ENCODE results near the gene STXBP1. TPM values are rescaled to one million over a fixed set of nuclear protein-coding genes. Genes with fewer than 3 reads are reported as not detected.
"Not testable (repeated sequence)": the region's sequence is repeated elsewhere in the genome, so short reads cannot be mapped to it uniquely, and the experiment has no call there.

The STXBP1 gene
- polyA plus RNA-seq, 1 donor from 2014 or later: 0.33 TPM

DNA sequence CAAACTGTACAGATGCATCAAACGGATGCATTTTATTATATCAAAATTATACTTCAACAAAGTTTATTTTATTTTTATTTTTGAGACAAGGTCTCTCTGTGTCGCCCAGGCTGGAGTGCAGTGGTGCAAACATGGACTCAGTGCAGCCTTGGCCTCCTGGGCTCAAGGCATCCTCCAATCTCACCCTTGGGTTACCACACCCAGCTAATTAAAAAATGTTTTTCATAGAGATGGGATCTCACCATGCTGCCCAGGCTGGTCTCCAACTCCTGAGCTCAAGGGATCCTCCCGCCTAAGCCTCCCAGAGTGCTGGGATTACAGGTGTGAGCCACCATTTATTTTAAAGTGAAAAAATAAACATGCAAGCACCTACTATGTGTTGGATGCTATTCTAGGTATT, 40.1 kb upstream of the STXBP1 start:
- Mint-ChIP-seq H3K36me3 (no peaks in the 10 kb centered on the region), H3K4me3 (peak overlapping the region in 1 of 4 donors; percentile 8), H3K4me1 (peaks cover 5 to 17% (median 17%) of the 10 kb centered on the region in 3 donors), H3K27me3 (peaks cover 5% of the 10 kb centered on the region), H3K27ac (no peak overlapping the region), H3K9me3 (no peaks in the 10 kb centered on the region)

DNA sequence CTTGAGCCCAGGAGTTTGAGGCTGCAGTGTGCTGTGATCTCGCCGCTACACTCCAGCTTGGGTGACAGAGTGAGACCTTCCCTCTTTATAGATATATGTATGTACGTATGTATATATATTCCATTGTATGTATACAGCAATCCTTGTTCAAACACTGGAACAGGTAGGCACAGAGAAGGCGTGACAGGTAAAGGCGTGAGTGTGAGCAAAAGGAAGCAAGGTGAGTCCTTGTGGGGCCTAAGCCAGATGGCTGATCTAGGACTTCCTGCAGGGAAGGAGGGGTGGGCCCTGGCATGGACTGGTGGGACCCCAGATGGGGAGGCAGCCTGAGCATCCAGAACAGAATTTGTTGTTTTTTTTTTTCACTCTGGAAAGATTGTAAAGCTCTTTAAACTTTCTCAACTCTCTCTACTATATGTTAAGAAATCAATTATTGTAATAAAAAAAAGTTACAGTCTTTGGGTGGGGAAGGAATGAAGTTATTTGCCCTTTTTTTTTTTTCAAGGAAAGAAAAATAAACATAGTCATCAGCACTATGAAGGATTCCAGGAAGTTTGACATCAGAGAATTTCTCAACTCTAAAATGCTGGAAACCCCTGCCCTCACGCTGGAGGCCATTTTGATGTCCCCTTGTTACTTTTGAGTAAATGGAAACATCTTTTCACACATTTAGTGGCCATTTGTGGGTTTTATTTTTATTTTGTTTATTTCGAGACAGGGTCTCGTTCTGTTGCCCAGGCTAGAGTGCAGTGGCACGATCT, 38.9 kb upstream of the STXBP1 start:
- Mint-ChIP-seq H3K4me1 (peaks cover 5 to 17% (median 13%) of the 10 kb centered on the region in 3 donors), H3K27me3 (peaks cover 5% of the 10 kb centered on the region), H3K36me3 (no peaks in the 10 kb centered on the region), H3K27ac (no peak overlapping the region), H3K4me3 (no peak overlapping the region), H3K9me3 (no peaks in the 10 kb centered on the region)

DNA sequence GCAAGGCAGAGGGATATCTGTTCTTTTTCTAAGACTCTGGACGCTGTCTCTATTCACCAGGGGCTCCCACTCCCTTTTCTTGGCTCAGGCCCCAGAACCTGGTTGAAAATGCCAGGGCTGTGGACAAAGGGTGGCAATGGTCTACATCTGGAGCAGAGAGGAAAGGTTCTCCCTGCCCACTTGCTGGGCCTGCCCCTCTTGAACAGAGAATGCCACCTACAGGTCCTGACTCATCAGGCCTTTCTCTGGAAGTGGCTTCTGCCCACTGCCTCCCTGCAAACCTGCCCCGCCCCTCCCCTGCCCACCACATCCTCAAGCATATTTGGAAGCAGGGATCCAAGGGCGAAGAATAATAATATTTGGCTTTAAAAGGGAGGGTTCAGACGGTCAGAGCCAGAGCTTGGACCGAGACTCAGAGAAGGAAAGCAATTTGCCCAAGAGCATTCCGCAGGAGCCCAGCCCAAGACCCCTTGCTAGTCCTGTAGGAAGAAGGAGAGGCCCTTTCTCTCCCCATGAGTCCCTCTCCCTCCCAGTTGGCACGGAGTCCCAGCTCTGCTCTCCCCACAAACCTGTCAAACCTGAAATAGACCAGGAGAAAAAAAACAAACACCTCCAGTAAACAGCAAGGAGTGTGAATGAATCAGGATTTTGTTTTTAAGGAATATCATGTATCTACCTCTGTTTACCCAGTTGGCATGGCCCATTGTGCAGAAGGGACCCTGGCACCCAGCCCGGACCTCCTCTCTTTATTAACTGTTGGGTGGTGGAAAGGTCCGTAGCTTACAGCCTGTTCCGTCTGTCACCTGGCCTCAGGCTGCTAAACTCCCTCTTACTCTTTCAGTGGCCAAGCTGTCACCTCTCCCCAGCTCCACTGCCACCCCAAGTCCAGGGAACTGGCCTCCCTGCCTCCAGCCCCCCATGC, 37.7 kb upstream of the STXBP1 start:
- no peaks in the 10 kb centered on the region for H3K36me3 Mint-ChIP-seq

DNA sequence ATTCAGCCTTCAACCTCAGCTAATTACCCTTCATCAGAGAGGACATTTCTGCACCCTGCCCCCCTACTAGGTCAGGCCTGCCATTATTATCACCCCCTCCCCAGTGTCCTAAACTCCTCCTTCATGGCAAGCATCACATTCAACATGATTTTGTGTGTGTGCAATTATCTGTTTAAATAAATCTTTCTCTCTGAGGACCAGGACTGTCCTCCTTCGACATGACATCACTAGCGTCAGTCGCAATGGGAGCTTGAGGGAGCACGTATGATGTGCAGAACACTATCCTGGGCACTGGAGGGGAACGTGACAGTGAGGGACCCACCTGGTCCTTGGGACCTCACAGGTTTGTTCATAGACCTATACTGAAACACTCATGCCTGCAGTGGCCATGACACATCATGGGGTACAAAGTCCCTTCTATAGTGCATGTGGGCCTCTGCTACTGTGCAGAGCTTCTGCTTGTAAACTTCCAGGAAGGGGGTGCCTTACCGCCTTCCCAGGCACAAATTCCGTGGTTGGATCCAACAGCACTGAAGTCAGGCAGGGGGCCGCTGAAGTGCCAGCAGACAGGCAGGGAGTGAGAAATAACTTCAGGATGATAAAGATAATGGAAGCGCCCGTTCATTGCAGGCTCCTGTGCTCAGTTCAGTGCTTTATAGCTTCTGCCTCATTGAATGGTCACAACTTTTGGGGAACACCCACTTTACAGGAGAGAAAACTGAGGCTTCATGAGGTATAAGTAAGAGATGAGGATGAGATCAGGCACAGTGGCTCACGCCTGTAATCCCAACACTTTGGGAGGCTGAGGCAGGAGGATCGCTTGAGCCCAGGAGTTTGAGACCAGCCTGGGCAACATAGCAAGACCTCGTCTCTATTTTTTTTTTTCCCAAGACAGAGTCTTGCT, 36.0 kb upstream of the STXBP1 start:
- Mint-ChIP-seq H3K4me3 (peak overlapping the region in 1 of 4 donors; percentile 22), H3K27ac (no peak overlapping the region), H3K36me3 (no peaks in the 10 kb centered on the region), H3K9me3 (no peaks in the 10 kb centered on the region), H3K27me3 (peaks cover 18% of the 10 kb centered on the region), H3K4me1 (peaks cover 4 to 7% (median 5%) of the 10 kb centered on the region in 3 donors)

More for the DNA sequence above, 37.7 kb upstream of the STXBP1 start:
- Mint-ChIP-seq H3K27me3 (peaks cover 10% of the 10 kb centered on the region), H3K4me3 (peak overlapping the region in 1 of 4 donors; percentile 44), H3K4me1 (peaks cover 5 to 17% (median 13%) of the 10 kb centered on the region in 3 donors), H3K9me3 (no peaks in the 10 kb centered on the region), H3K27ac (no peak overlapping the region)

DNA sequence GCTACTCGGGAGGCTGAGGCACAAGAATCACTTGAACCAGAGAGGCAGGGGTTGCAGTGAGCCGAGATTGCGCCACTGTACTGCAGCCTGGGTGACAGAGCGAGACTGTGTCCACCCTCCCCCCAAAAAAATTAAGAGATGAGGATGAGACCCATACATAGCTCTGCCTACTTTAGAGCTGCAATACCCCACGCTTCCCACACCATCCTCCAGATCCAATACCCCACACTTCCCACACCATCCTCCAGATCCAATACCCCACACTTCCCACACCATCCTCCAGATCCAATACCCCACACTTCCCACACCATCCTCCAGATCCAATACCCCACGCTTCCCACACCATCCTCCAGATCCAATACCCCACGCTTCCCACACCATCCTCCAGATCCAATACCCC, 34.9 kb upstream of the STXBP1 start:
- H3K36me3 Mint-ChIP-seq, H3K4me1 Mint-ChIP-seq, H3K4me3 Mint-ChIP-seq, H3K9me3 Mint-ChIP-seq, H3K27ac Mint-ChIP-seq: not testable (repeated sequence)
- peaks cover 22% of the 10 kb centered on the region for H3K27me3 Mint-ChIP-seq

DNA sequence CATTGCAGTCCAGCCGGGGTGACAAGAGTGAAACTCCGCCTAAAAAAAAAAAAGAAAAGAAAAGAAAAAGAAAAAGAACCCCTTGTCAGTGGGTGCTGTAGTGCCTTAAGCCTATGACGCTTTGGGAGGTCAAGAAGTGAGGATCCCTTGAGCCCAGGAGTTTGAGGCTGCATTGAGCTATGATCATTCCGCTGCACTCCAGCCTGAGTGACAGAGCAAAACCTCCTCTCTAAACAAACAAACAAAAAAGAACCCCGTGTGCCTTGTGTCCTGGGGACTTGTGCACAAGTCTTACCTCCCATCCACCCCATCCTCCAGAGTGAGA, 33.5 kb upstream of the STXBP1 start:
- H3K27ac Mint-ChIP-seq: no peak overlapping the region
- peaks cover 23% of the 10 kb centered on the region for H3K27me3 Mint-ChIP-seq
- H3K9me3 Mint-ChIP-seq: no peaks in the 10 kb centered on the region
- no peaks in the 10 kb centered on the region for H3K36me3 Mint-ChIP-seq
- no peak overlapping the region for H3K4me3 Mint-ChIP-seq
- peaks cover 0 to 7% (median 4%) of the 10 kb centered on the region in 3 donors for H3K4me1 Mint-ChIP-seq

DNA sequence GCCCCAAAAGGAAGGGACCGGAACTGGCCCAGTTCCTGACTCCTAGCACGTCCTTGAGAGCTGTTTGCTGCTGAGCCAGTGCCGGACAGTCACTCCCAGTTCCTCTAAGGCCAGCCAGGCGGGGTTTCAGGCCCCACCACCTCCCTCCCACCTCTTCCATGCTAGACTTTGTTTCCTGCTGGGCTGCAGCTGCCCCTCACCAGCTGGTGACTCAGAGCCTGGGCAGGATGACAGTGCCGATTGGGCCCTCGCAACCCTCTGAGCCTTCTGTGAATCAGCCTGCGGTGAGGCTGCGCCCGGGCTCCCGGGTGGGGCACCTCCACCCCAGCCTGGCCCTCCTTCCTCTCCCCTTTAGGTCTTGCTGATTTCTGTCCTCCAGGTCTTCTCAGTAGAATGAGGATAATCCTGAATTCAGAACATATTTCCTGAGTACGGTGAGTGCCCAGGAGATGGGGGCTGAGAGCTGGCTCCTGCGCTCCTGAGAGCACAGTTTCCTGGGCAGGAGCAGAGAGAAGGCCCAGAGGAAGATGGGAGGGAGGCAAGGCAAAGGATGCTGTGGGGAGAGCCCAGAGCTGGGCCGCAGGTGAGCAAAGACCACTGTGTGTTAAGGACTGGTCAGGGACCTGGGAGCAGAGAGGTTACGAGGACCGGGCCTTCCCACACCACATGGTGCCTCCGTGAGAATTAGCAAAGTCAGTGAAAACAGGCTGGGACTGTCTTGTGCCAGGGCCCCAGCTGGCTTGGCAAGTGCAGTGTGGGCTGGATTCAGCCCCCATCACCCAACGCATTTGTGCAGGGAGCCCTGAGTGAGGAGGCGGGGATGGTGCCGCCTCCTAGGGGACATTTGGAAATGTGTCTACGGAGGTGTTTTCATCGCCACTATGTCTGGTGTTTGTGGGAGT, 32.9 kb upstream of the STXBP1 start:
- Mint-ChIP-seq H3K27ac (no peak overlapping the region), H3K9me3 (no peaks in the 10 kb centered on the region), H3K4me1 (peaks cover 0 to 7% (median 4%) of the 10 kb centered on the region in 3 donors), H3K36me3 (no peaks in the 10 kb centered on the region), H3K4me3 (peak overlapping the region in 1 of 4 donors; percentile 24), H3K27me3 (peaks cover 25% of the 10 kb centered on the region)

DNA sequence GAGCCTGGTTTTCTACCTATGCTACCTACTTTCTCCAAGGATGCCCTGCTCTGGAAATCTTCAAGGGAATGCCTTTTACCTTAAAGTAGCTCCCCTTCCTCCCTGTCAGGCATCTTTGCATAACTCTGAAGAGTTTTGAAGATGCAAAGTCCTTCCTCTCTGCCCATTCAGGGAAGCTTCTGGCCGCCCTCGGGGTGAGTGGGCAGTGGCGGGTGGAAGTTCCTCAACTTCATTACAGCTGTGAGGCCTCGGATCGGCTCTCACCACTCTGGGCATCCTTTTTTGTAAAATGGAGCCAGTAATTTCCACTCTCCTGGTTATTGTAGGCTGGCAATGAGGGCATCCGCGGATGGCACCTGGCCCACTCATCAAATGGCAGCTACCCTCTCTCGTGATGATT, 31.7 kb upstream of the STXBP1 start:
- Mint-ChIP-seq H3K9me3 (no peaks in the 10 kb centered on the region), H3K27ac (no peak overlapping the region), H3K27me3 (peaks cover 25% of the 10 kb centered on the region), H3K36me3 (no peaks in the 10 kb centered on the region), H3K4me1 (peaks cover 0 to 4% (median 3%) of the 10 kb centered on the region in 3 donors), H3K4me3 (no peak overlapping the region)

DNA sequence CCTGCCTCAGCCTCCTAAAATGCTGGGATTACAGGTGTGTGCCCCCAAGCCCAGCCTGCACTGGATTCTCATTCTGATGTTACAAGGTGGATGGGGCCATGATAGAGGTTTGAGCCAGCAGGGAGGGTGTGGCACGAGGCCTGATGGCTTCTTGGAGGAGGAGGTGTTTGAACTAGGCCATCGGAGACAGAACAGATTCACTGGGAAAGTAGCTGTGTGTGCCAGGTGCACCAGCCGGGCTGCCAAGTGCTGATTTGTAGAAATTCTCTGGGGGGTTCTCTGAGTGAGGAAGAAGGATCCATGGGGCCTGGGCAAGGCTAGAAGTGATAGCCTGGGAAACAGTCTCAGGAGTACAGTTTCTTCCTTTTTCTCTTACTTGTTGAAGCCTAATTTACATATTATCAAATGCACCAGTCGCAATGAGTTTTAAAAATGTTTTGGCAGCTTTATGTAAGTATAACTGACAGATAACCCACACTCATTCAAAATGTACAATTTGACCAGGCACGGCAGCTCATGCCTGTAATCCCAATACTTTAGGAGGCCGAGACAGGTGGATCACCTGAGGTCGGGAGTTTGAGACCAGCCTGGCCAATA, 31.1 kb upstream of the STXBP1 start:
- H3K27ac Mint-ChIP-seq: no peak overlapping the region
- H3K36me3 Mint-ChIP-seq: no peaks in the 10 kb centered on the region
- no peaks in the 10 kb centered on the region for H3K9me3 Mint-ChIP-seq
- H3K27me3 Mint-ChIP-seq: peaks cover 24% of the 10 kb centered on the region
- H3K4me3 Mint-ChIP-seq: no peak overlapping the region
- peaks cover 0 to under 1% (median under 1%) of the 10 kb centered on the region in 3 donors for H3K4me1 Mint-ChIP-seq

DNA sequence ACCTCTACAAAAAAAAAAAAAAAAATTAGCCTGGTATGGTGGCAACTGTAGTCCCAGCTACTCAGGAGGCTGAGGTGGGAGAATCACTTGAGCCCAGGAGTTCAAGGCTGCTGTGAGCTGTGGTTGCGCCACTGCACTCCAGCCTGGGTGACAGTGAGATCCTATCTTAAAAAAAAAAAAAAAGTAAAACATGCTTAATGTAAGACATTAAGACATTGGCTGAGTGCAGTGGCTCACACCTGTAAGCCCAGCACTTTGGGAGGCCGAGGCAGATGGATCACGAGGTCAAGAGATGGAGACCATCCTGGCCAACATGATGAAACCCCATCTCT, 27.6 kb upstream of the STXBP1 start:
- H3K36me3 Mint-ChIP-seq, H3K4me3 Mint-ChIP-seq, H3K9me3 Mint-ChIP-seq, H3K27ac Mint-ChIP-seq, H3K4me1 Mint-ChIP-seq: not testable (repeated sequence)
- H3K27me3 Mint-ChIP-seq: peaks cover 18% of the 10 kb centered on the region

DNA sequence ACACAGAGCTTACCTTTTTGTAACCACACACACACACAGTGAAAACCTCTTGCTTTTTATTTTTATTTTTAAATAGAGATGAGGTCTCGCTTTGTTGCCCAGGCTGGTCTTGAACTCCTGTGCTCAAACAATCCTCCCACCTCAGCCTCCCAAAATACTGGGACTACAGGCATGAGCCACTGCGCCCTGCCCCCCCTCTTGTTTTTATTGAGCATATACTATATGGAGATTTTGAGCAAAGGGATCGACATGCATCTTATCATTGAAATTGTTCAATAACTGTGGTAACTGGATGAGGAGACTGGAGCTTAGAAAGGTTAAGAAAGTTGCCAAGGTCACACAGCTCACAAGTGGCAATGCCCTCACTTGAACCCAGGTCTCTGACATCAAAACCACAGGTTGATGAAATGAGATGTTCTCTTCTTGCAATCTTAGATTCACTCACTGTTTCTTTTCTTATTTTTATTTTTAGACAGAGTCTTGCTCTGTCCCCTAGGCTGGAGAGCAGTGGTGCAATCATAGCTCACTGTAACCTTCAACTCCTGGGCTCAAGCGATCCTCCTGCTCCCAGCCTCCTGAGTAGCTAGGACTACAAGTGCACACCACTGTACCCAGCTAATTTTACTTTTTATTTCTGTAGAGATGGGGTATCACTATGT, 26.8 kb upstream of the STXBP1 start:
- Mint-ChIP-seq H3K36me3 (no peaks in the 10 kb centered on the region), H3K27ac (no peak overlapping the region)

DNA sequence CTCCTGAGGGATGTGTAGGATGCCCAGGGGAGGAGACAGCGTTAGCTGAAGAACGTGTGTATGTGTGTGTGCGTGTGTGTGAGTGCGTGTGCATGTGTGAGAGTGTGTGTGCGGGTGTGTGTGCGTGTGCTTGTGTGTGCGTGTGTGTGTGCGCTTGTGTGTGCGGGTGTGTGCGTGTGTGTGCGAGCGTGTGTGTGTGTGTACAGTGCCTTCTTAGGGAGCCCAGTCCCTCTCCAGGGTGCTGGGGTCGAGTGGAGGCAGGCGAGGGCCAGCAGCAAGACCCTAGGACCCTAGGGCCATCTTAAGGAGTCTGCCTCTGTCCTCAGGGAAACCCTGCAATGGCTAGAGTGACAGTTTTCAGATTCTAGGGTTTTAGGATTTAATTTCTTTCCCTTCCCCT, 26.0 kb upstream of the STXBP1 start:
- Mint-ChIP-seq H3K9me3 (no peaks in the 10 kb centered on the region), H3K36me3 (no peaks in the 10 kb centered on the region), H3K4me1 (peaks cover 2 to 5% (median 3%) of the 10 kb centered on the region in 3 donors), H3K4me3 (no peak overlapping the region), H3K27me3 (peaks cover 18% of the 10 kb centered on the region), H3K27ac (no peak overlapping the region)

More for the DNA sequence above, 26.8 kb upstream of the STXBP1 start:
- Mint-ChIP-seq H3K9me3 (no peaks in the 10 kb centered on the region), H3K4me1 (peaks cover 2 to 5% (median 3%) of the 10 kb centered on the region in 3 donors), H3K4me3 (no peak overlapping the region), H3K27me3 (peaks cover 22% of the 10 kb centered on the region)

DNA sequence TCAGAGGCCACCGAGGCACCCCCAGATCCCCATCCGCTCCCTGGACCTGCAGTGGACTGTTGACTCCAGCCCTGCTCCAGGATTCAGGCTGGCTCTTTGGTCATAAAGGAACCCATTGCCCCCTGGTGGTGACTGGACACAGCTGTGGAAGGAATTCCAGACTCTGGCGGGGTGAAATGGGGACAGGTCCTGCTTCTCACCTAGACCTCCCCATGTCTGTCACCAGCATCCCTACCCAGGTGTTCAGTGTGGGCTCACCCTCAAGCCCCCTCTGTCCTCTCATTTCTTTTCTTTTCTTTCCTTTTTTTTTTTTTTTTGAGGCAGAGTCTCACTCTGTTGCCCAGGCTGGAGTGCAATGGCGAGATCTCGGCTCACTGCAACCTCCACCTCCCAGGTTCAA, 25.5 kb upstream of the STXBP1 start:
- peaks cover 14% of the 10 kb centered on the region for H3K27me3 Mint-ChIP-seq
- H3K4me3 Mint-ChIP-seq: no peak overlapping the region
- H3K4me1 Mint-ChIP-seq: peaks cover 2 to 5% (median 3%) of the 10 kb centered on the region in 3 donors
- H3K36me3 Mint-ChIP-seq: no peaks in the 10 kb centered on the region
- H3K27ac Mint-ChIP-seq: no peak overlapping the region
- no peaks in the 10 kb centered on the region for H3K9me3 Mint-ChIP-seq

Measured in IgD-negative memory B cell (primary cell).